ENCODE data around the gene KHK. TPM values are rescaled to one million over a fixed set of nuclear protein-coding genes. Genes with fewer than 3 reads are reported as not detected.

KHK gene
- total RNA-seq, 1 experiment from 2014 or later, result 1.5 TPM

DNA sequence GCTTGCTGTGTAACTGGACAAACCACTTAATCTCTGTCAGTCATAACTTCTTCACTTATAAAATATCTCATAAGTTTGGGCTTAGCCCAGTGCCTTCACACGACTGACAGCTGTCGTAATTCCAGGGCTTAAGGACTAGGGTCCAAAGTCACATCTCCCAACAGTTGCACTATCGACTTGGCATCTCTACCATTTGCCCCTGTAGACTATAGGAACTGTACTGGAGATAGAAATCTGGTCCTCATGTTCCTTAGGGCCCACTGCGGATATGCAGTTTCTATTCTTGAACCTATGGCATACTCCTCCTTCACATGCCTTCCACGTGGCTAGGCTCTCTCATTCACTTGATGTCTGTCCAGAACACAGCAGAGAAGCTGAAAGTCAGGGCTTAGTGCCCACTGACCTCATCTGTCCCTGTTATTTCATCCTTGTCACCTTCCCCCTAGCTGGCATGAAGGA, 39.7 kb downstream of the KHK start:
- ATAC-seq (no peak), DNase-seq (ENCODE audit: low read depth, low spot score) (no peak)
- TF ChIP-seq CTCF (IDR thresholded peaks at IDR 0.05) (no peak), TCF7L2 (IDR thresholded peaks at IDR 0.05; ENCODE audit: low read depth, low read length) (no peak), SIN3A (IDR thresholded peaks at IDR 0.05; ENCODE audit: borderline replicate concordance, insufficient read depth, low read depth, low read length) (no peak), POLR2AphosphoS5 (IDR thresholded peaks at IDR 0.05; ENCODE audit: low read depth, low read length) (no peak)
- TF ChIP-seq, protein P1, sequence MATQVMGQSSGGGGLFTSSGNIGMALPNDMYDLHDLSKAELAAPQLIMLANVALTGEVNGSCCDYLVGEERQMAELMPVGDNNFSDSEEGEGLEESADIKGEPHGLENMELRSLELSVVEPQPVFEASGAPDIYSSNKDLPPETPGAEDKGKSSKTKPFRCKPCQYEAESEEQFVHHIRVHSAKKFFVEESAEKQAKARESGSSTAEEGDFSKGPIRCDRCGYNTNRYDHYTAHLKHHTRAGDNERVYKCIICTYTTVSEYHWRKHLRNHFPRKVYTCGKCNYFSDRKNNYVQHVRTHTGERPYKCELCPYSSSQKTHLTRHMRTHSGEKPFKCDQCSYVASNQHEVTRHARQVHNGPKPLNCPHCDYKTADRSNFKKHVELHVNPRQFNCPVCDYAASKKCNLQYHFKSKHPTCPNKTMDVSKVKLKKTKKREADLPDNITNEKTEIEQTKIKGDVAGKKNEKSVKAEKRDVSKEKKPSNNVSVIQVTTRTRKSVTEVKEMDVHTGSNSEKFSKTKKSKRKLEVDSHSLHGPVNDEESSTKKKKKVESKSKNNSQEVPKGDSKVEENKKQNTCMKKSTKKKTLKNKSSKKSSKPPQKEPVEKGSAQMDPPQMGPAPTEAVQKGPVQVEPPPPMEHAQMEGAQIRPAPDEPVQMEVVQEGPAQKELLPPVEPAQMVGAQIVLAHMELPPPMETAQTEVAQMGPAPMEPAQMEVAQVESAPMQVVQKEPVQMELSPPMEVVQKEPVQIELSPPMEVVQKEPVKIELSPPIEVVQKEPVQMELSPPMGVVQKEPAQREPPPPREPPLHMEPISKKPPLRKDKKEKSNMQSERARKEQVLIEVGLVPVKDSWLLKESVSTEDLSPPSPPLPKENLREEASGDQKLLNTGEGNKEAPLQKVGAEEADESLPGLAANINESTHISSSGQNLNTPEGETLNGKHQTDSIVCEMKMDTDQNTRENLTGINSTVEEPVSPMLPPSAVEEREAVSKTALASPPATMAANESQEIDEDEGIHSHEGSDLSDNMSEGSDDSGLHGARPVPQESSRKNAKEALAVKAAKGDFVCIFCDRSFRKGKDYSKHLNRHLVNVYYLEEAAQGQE (IDR thresholded peaks at IDR 0.05; ENCODE audit: insufficient read depth in 1 of 2, low read depth in 2 of 2, low read length in 1 of 2), result no peak
- Histone ChIP-seq H3K4me3 (ENCODE audit: low read depth in 2 of 2, low read length in 2 of 2) (no peak overlapping the region), H3K9me3 (ENCODE audit: control insufficient read depth, insufficient read depth, low read depth, low read length) (no peaks in the 10 kb centered on the region), H3K4me1 (ENCODE audit: control insufficient read depth, insufficient read depth, low read length) (no peaks in the 10 kb centered on the region), H3K27ac (ENCODE audit: low read length) (no peak overlapping the region), H3K27me3 (ENCODE audit: control insufficient read depth, insufficient read depth, low read length) (no peaks in the 10 kb centered on the region; the same call in 1 of the 2 replicates), H3K36me3 (ENCODE audit: control insufficient read depth, insufficient read depth, low read length) (no peaks in the 10 kb centered on the region; the same call in 1 of the 2 replicates)
- in situ Hi-C loops (cut with HindIII; ENCODE audit: low pct_unique_long_range_greater_than_20kb, low sequenced_read_pairs) (no loop called here), intact Hi-C loops (cut with micrococcal nuclease; ENCODE audit: unreplicated experiment) (no loop called here)
- CTCF ChIA-PET, result interaction anchor here (1.5 kb wide), 1 partner anchor 65 kb away, joined by 7 read pairs; no protein-coding TSS in a partner anchor
- POLR2A ChIA-PET, result interaction anchor here (0.6 to 0.7 kb wide), 2 partner anchors 115 to 239 kb away, joined by 4 to 7 read pairs; no protein-coding TSS in a partner anchor
- no TSS peak for BruUV-seq (replicated peaks)

DNA sequence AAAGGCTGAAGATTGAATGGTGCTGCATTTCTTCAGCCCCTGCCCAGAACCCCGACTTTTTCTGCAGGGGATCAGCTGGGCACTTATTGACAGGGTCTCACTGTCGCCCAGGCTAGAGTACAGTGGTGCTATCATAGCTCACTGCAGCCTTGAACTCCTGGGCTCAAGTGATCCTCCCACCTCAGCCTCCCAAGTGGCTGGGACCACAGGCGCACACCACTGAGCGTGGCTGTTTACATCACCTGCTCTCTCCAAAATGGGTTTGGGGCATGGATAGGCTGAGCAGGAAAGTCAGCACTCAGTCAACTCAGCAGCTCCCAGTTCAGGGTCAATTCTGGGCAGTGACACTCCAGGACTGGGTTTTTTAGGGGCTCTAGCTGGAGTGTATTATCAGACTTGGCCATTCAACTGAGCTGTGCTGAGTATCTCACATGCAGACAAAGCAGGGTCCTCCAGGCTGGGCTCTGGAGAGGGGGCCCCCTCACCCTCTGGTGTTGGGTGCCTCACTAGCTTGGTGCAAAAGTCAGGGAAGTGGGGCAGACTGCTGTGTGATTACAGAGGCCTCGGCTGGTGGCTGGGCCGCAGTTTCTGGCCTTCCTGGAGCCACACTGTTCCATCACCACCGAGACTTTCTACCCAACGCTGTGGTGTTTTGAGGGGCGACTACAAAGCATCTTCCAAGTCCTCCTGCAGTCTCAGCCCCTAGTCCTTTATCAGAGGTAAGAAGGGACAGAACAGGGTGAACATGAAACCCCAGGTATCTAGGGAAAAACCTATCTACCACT, 41.5 kb downstream of the KHK start:
- POLR2A ChIA-PET, result interaction anchor here (0.7 kb wide), 1 partner anchor 43 kb away, joined by 4 read pairs; no protein-coding TSS in a partner anchor
- CTCF ChIA-PET, result no interaction called here
- BruUV-seq (replicated peaks), result no TSS peak

More for the DNA sequence above, 41.5 kb downstream of the KHK start:
- H3K4me3 ChIP-seq (ENCODE audit: low read depth in 2 of 2, low read length in 2 of 2), result no peak overlapping the region
- no peak overlapping the region for H3K27ac ChIP-seq (ENCODE audit: low read length)
- no peaks in the 10 kb centered on the region for H3K4me1 ChIP-seq (ENCODE audit: control insufficient read depth, insufficient read depth, low read length)
- no peak for DNase-seq (ENCODE audit: low read depth, low spot score)
- intact Hi-C loops (cut with micrococcal nuclease; ENCODE audit: unreplicated experiment) (no loop called here), in situ Hi-C loops (cut with HindIII; ENCODE audit: low pct_unique_long_range_greater_than_20kb, low sequenced_read_pairs) (no loop called here)
- H3K36me3 ChIP-seq (ENCODE audit: control insufficient read depth, insufficient read depth, low read length), result peaks cover 2% of the 10 kb centered on the region; the same call in 1 of the 2 replicates
- TF ChIP-seq, protein P1 (IDR thresholded peaks at IDR 0.05; ENCODE audit: insufficient read depth in 1 of 2, low read depth in 2 of 2, low read length in 1 of 2), result no peak
- no peak for TF ChIP-seq SIN3A (IDR thresholded peaks at IDR 0.05; ENCODE audit: borderline replicate concordance, insufficient read depth, low read depth, low read length)
- TF ChIP-seq TCF7L2 (IDR thresholded peaks at IDR 0.05; ENCODE audit: low read depth, low read length), result no peak
- H3K9me3 ChIP-seq (ENCODE audit: control insufficient read depth, insufficient read depth, low read depth, low read length), result no peaks in the 10 kb centered on the region
- ATAC-seq, result no peak
- no peaks in the 10 kb centered on the region for H3K27me3 ChIP-seq (ENCODE audit: control insufficient read depth, insufficient read depth, low read length)

Data from Panc1 (cell line).